Gastroesophageal sphincter (tissue), 4 donors: Measurements from ENCODE around the gene CHRND. TPM values are rescaled to one million over a fixed set of nuclear protein-coding genes. Genes with fewer than 3 reads are reported as not detected.

Source experiments
- ATAC-seq: fragments of 150-250 bp; one replicate; pipeline ENCODE4 v1.9.1; 2016; ENCODE audit warnings: mild to moderate bottlenecking, moderate library complexity
- H3K27ac ChIP-seq, 4 donors: fragments of 200-600 bp; sonication (generic) in 3 of 4; 1 replicate in 3 of 4; 2 replicates in 1 of 4; pipeline ENCODE4 v1.5.1; 2016 to 2019
- H3K27me3 ChIP-seq: fragments of 200-600 bp; sonication (generic); one replicate; pipeline ENCODE4 v1.5.1; 2019
- H3K36me3 ChIP-seq, 2 donors: fragments of 200-600 bp; sonication (generic); one replicate each; pipeline ENCODE4 v1.5.1; 2019; ENCODE audit warnings: control low read depth in 1 of 2
- H3K4me1 ChIP-seq, 3 donors: fragments of 200-600 bp; sonication (generic); 1 replicate in 2 of 3; 2 replicates in 1 of 3; pipeline ENCODE4 v1.5.1; 2016 to 2019; ENCODE audit warnings: control low read depth in 2 of 3
- H3K4me3 ChIP-seq, 2 donors: fragments of 200-600 bp; sonication (generic); one replicate each; pipeline ENCODE4 v1.5.1; 2019; ENCODE audit warnings: mild to moderate bottlenecking in 1 of 2, moderate library complexity in 1 of 2
- H3K9me3 ChIP-seq, 3 donors: fragments of 200-600 bp; sonication (generic); one replicate each; pipeline ENCODE4 v1.5.1; 2017 to 2019; ENCODE audit warnings: control low read depth in 2 of 3
- CTCF ChIP-seq, 4 experiments: fragments of 200-600 bp in 2 of 4; fragments of 450-650 bp in 2 of 4; sonication (generic) in 1 of 4; IDR thresholded peaks; one replicate each; pipeline ENCODE4 v1.5.1; 2017 to 2019; ENCODE audit warnings: antibody characterized with exemption in 4 of 4, mild to moderate bottlenecking in 2 of 4, moderate library complexity in 2 of 4
- EP300 ChIP-seq: sonication (generic); formaldehyde crosslinking; IDR thresholded peaks from one replicate; pipeline ENCODE4 v1.6.1; 2017; ENCODE audit warnings: antibody characterized with exemption, mild to moderate bottlenecking
- POLR2A ChIP-seq, 2 donors: fragments of 450-650 bp; IDR thresholded peaks; one replicate each; pipeline ENCODE4 v1.6.1; 2017; ENCODE audit warnings: antibody characterized with exemption in 2 of 2, mild to moderate bottlenecking in 2 of 2, moderate library complexity in 1 of 2
- POLR2AphosphoS5 ChIP-seq: sonication (generic); formaldehyde crosslinking; IDR thresholded peaks from one replicate; pipeline ENCODE4 v1.6.1; 2017; ENCODE audit warnings: antibody characterized with exemption
- WGBS, 2 donors: methylation state at CpG; one replicate each; pipeline ENCODE4 v1.1.5; 2018; ENCODE audit warnings: low coverage in 1 of 2; 5-methylcytosine and 5-hydroxymethylcytosine counted together
- total RNA-seq, 4 donors: library from RNA; depleted of rRNA; stranded (reverse); fragments of >200 nt; gene quantifications; one replicate each; pipeline ENCODE4 v1.1.0, GENCODE V29; 2016

CHRND gene
- total RNA-seq, 4 donors from 2014 or later: not detected

- peaks cover 81% of the 10 kb centered on the region for H3K27me3 ChIP-seq
- 20% methylated on average over 1 of the region's 75 CpGs; no CpG with 5 or more reads in 1 of the 2 donors for WGBS, 2 donors
- TF ChIP-seq EP300: no peak
- TF ChIP-seq POLR2A (IDR thresholded peaks at IDR 0.05): no peak
- TF ChIP-seq CTCF (IDR thresholded peaks at IDR 0.05): peak in 1 of 4 experiments; percentile 18
These were observed 2.0 kb upstream of the CHRND start for GRCh38 chr2:232523682-232524597.

GRCh38 chr2:232524771-232525170 is 1.2 kb upstream of the CHRND start:
- ATAC-seq: no peak
- Histone ChIP-seq H3K9me3 (no peaks in the 10 kb centered on the region), H3K4me3 (no peak overlapping the region), H3K27ac (no peak overlapping the region), H3K27me3 (peaks cover 74% of the 10 kb centered on the region), H3K4me1 (peaks cover 0 to 44% (median 25%) of the 10 kb centered on the region in 3 donors), H3K36me3 (no peaks in the 10 kb centered on the region)
- 100% methylated on average over 1 of the region's 6 CpGs; no CpG with 5 or more reads in 1 of the 2 donors for WGBS, 2 donors
- TF ChIP-seq EP300: no peak
- TF ChIP-seq CTCF (IDR thresholded peaks at IDR 0.05): no peak
- TF ChIP-seq POLR2AphosphoS5: no peak
- TF ChIP-seq POLR2A (IDR thresholded peaks at IDR 0.05): no peak

More at GRCh38 chr2:232523682-232524597, 2.0 kb upstream of the CHRND start:
- H3K27ac ChIP-seq: no peak overlapping the region
- H3K36me3 ChIP-seq: no peaks in the 10 kb centered on the region
- no peaks in the 10 kb centered on the region for H3K9me3 ChIP-seq
- H3K4me3 ChIP-seq: peak overlapping the region in 1 of 2 donors; percentile 40
- ATAC-seq: no peak
- peaks cover 0 to 44% (median 25%) of the 10 kb centered on the region in 3 donors for H3K4me1 ChIP-seq

GRCh38 chr2:232525199-232525598 is 761 bp upstream of the CHRND start:
- no peak overlapping the region for H3K4me3 ChIP-seq
- no peak for ATAC-seq
- peaks cover 0 to 44% (median 25%) of the 10 kb centered on the region in 3 donors for H3K4me1 ChIP-seq
- no peak for TF ChIP-seq POLR2AphosphoS5
- no peak for TF ChIP-seq CTCF (IDR thresholded peaks at IDR 0.05)
- no peak for TF ChIP-seq EP300
- TF ChIP-seq POLR2A (IDR thresholded peaks at IDR 0.05): no peak
- WGBS, 2 donors: no CpG with 5 or more reads among the region's 14 CpGs
- H3K27me3 ChIP-seq: peaks cover 74% of the 10 kb centered on the region
- H3K27ac ChIP-seq: no peak overlapping the region
- H3K9me3 ChIP-seq: no peaks in the 10 kb centered on the region
- no peaks in the 10 kb centered on the region for H3K36me3 ChIP-seq

GRCh38 chr2:232526372-232526941 is 497 bp downstream of the CHRND start:
- H3K4me3 ChIP-seq: no peak overlapping the region
- H3K27me3 ChIP-seq: peaks cover 61% of the 10 kb centered on the region
- TF ChIP-seq POLR2A (IDR thresholded peaks at IDR 0.05) (no peak), CTCF (IDR thresholded peaks at IDR 0.05) (no peak), POLR2AphosphoS5 (no peak), EP300 (no peak)
- no peaks in the 10 kb centered on the region for H3K36me3 ChIP-seq
- WGBS, 2 donors: 86% methylated on average over 1 of the region's 13 CpGs; no CpG with 5 or more reads in 1 of the 2 donors
- no peak overlapping the region for H3K27ac ChIP-seq
- ATAC-seq: no peak
- H3K4me1 ChIP-seq: peaks cover 0 to 44% (median 25%) of the 10 kb centered on the region in 3 donors
- H3K9me3 ChIP-seq: no peaks in the 10 kb centered on the region
